ENCODE data around the gene ZRANB2. TPM values are rescaled to one million over a fixed set of nuclear protein-coding genes. Genes with fewer than 3 reads are reported as not detected.

Gene ZRANB2
- total RNA-seq, 1 experiment from 2014 or later, result 134 TPM

GRCh38 chr1:71026093-71026492 lies 54.7 kb downstream of the ZRANB2 start:
- peaks cover 39% of the 10 kb centered on the region for H3K27me3 Mint-ChIP-seq (ENCODE audit: insufficient read depth, unreplicated experiment)
- H3K4me1 Mint-ChIP-seq (ENCODE audit: insufficient read depth, unreplicated experiment), result no peaks in the 10 kb centered on the region
- H3K36me3 Mint-ChIP-seq (ENCODE audit: insufficient read depth, unreplicated experiment), result no peaks in the 10 kb centered on the region
- no peaks in the 10 kb centered on the region for H3K9me3 Mint-ChIP-seq (ENCODE audit: unreplicated experiment)
- no peak for DNase-seq (ENCODE audit: unreplicated experiment)
- POLR2A ChIA-PET, result interaction anchor here (0.7 kb wide), 1 partner anchor 184 kb away, joined by 3 read pairs; no protein-coding TSS in a partner anchor
- no peak overlapping the region for H3K27ac Mint-ChIP-seq (ENCODE audit: low read depth, unreplicated experiment)
- no peak overlapping the region for H3K4me3 Mint-ChIP-seq (ENCODE audit: unreplicated experiment)
- no peak for TF ChIP-seq CTCF (IDR thresholded peaks at IDR 0.05; ENCODE audit: unreplicated experiment)
- intact Hi-C loops (cut with micrococcal nuclease), result no loop called here
- CTCF ChIA-PET, result no interaction called here
- BruUV-seq (replicated peaks), result no TSS peak

GRCh38 chr1:71023515-71023914 lies 57.3 kb downstream of the ZRANB2 start:
- no peaks in the 10 kb centered on the region for H3K4me1 Mint-ChIP-seq (ENCODE audit: insufficient read depth, unreplicated experiment)
- no peaks in the 10 kb centered on the region for H3K36me3 Mint-ChIP-seq (ENCODE audit: insufficient read depth, unreplicated experiment)
- TF ChIP-seq CTCF (IDR thresholded peaks at IDR 0.05; ENCODE audit: unreplicated experiment), result no peak
- no peaks in the 10 kb centered on the region for H3K9me3 Mint-ChIP-seq (ENCODE audit: unreplicated experiment)
- CTCF ChIA-PET, result no interaction called here
- no peak overlapping the region for H3K4me3 Mint-ChIP-seq (ENCODE audit: unreplicated experiment)
- peaks cover 14% of the 10 kb centered on the region for H3K27me3 Mint-ChIP-seq (ENCODE audit: insufficient read depth, unreplicated experiment)
- intact Hi-C loops (cut with micrococcal nuclease), result no loop called here
- no peak overlapping the region for H3K27ac Mint-ChIP-seq (ENCODE audit: low read depth, unreplicated experiment)
- no TSS peak for BruUV-seq (replicated peaks)
- POLR2A ChIA-PET, result no interaction called here
- no peak for DNase-seq (ENCODE audit: unreplicated experiment)

- TF ChIP-seq CTCF (IDR thresholded peaks at IDR 0.05; ENCODE audit: unreplicated experiment), result no peak
- intact Hi-C loops (cut with micrococcal nuclease), result no loop called here
- no peaks in the 10 kb centered on the region for H3K27me3 Mint-ChIP-seq (ENCODE audit: insufficient read depth, unreplicated experiment)
- H3K9me3 Mint-ChIP-seq (ENCODE audit: unreplicated experiment), result no peaks in the 10 kb centered on the region
- H3K4me3 Mint-ChIP-seq (ENCODE audit: unreplicated experiment), result no peak overlapping the region
- peaks cover 5% of the 10 kb centered on the region for H3K4me1 Mint-ChIP-seq (ENCODE audit: insufficient read depth, unreplicated experiment)
- no peak for DNase-seq (ENCODE audit: unreplicated experiment)
- ChIA-PET POLR2A (no interaction called here), CTCF (interaction anchor here (0.9 to 1.2 kb wide), 2 partner anchors 13 to 30 kb away, joined by 3 read pairs; no protein-coding TSS in a partner anchor)
- no peaks in the 10 kb centered on the region for H3K36me3 Mint-ChIP-seq (ENCODE audit: insufficient read depth, unreplicated experiment)
- no peak overlapping the region for H3K27ac Mint-ChIP-seq (ENCODE audit: low read depth, unreplicated experiment)
- BruUV-seq (replicated peaks), result no TSS peak
Measured at GRCh38 chr1:71019233-71019969, 61.4 kb downstream of the ZRANB2 start.

GRCh38 chr1:71018791-71019190 lies 62.0 kb downstream of the ZRANB2 start:
- no TSS peak for BruUV-seq (replicated peaks)
- Mint-ChIP-seq H3K4me1 (ENCODE audit: insufficient read depth, unreplicated experiment) (peaks cover 5% of the 10 kb centered on the region), H3K9me3 (ENCODE audit: unreplicated experiment) (no peaks in the 10 kb centered on the region), H3K27ac (ENCODE audit: low read depth, unreplicated experiment) (no peak overlapping the region), H3K4me3 (ENCODE audit: unreplicated experiment) (no peak overlapping the region), H3K27me3 (ENCODE audit: insufficient read depth, unreplicated experiment) (no peaks in the 10 kb centered on the region), H3K36me3 (ENCODE audit: insufficient read depth, unreplicated experiment) (no peaks in the 10 kb centered on the region)
- no peak for DNase-seq (ENCODE audit: unreplicated experiment)
- no peak for TF ChIP-seq CTCF (IDR thresholded peaks at IDR 0.05; ENCODE audit: unreplicated experiment)
- POLR2A ChIA-PET, result no interaction called here
- intact Hi-C loops (cut with micrococcal nuclease), result no loop called here
- CTCF ChIA-PET, result interaction anchor here (1.2 kb wide), 1 partner anchor 14 kb away, joined by 3 read pairs; no protein-coding TSS in a partner anchor

Measured in MCF 10A (cell line).